CD4-positive, alpha-beta T cell (primary cell): ENCODE measurements around the gene THPO. TPM values are rescaled to one million over a fixed set of nuclear protein-coding genes. Genes with fewer than 3 reads are reported as not detected.

Experiments
- ATAC-seq: fragments of 200-7000 bp; cut with Tn5 transposase; one replicate; pipeline ENCODE4 v1.10.0; 2022; ENCODE audit warnings: mild to moderate bottlenecking; ENCODE audit not compliant: poor library complexity
- CTCF ChIA-PET: fragments of 350-600 bp; sonication (Branson Sonifier 250); formaldehyde crosslinking; loops from one replicate; lab custom pipeline; 2021; ENCODE audit warnings: antibody characterized with exemption, inconsistent platforms; lab: Charles Lee
- POLR2A ChIA-PET: fragments of 350-600 bp; sonication (Branson Sonifier 250); formaldehyde crosslinking; loops from one replicate; lab custom pipeline; 2021; ENCODE audit warnings: antibody characterized with exemption, inconsistent platforms; lab: Charles Lee
- DNase-seq, 14 experiments: peaks; one replicate each; pipeline ENCODE4 v3.0.0-alpha.2; 2013 to 2020; ENCODE audit warnings: mixed read lengths in 2 of 14
- H3K27ac ChIP-seq, 2 donors: one replicate each; pipeline versions ENCODE4 v1.5.1 to v1.7.0; 2013; ENCODE audit warnings: low read length in 2 of 2, low read depth in 1 of 2, mild to moderate bottlenecking in 1 of 2
- H3K27me3 ChIP-seq, 2 experiments: 1 replicate in 1 of 2; 2 replicates in 1 of 2; pipeline versions ENCODE4 v1.6.1 to v1.7.0; 2013; ENCODE audit warnings: low read length in 2 of 2, control low read depth in 1 of 2, mild to moderate bottlenecking in 1 of 2, moderate library complexity in 1 of 2; ENCODE audit not compliant: insufficient read depth in 2 of 2, control insufficient read depth in 1 of 2
- H3K36me3 ChIP-seq: one replicate; pipeline ENCODE4 v1.6.1; 2013; ENCODE audit warnings: low read length, control low read depth; ENCODE audit not compliant: insufficient read depth
- H3K4me1 ChIP-seq: one replicate; pipeline ENCODE4 v1.6.1; 2013; ENCODE audit warnings: low read length, control low read depth; ENCODE audit not compliant: insufficient read depth
- H3K4me3 ChIP-seq: one replicate; pipeline ENCODE4 v1.5.1; 2013; ENCODE audit warnings: mild to moderate bottlenecking, low read length, moderate library complexity
- H3K9me3 ChIP-seq, 2 experiments: 1 replicate in 1 of 2; 2 replicates in 1 of 2; pipeline versions ENCODE4 v1.6.1 to v1.7.0; 2013; ENCODE audit warnings: low read length in 2 of 2, mild to moderate bottlenecking in 2 of 2, control low read depth in 1 of 2, moderate library complexity in 1 of 2; ENCODE audit not compliant: control insufficient read depth in 1 of 2, insufficient read depth in 1 of 2
- H3K27ac Mint-ChIP-seq: one replicate; pipeline ENCODE4 v1.8.0; 2020; ENCODE audit warnings: mixed read lengths
- H3K27me3 Mint-ChIP-seq: one replicate; pipeline ENCODE4 v1.8.0; 2021; ENCODE audit warnings: mixed read lengths
- H3K36me3 Mint-ChIP-seq: one replicate; pipeline ENCODE4 v1.8.0; 2021; ENCODE audit warnings: low read depth, mixed read lengths
- H3K4me1 Mint-ChIP-seq: one replicate; pipeline ENCODE4 v1.8.0; 2021; ENCODE audit warnings: low read depth, mixed read lengths
- H3K4me3 Mint-ChIP-seq: one replicate; pipeline ENCODE4 v1.8.0; 2020; ENCODE audit warnings: mild to moderate bottlenecking, mixed read lengths
- H3K9me3 Mint-ChIP-seq: one replicate; pipeline ENCODE4 v1.8.0; 2020; ENCODE audit warnings: mixed read lengths
- CTCF ChIP-seq: fragments of 200-600 bp; IDR thresholded peaks from one replicate; pipeline ENCODE4 v1.8.0; 2022; ENCODE audit warnings: antibody characterized with exemption, mild to moderate bottlenecking
- intact Hi-C, 2 experiments: fragments of 100-400 bp; cut with DNase I in 1 of 2; cut with micrococcal nuclease in 1 of 2; formaldehyde crosslinking; loops; one replicate each; pipeline versions ENCODE4 v1.15.1 to v1.9.0; 2023 to 2025; cut with DNase I, micrococcal nuclease
- total RNA-seq, 174 experiments: library from RNA in 2 of 174; stranded (reverse) in 2 of 174; gene quantifications; one replicate each; pipeline ENCODE4 v1.2.3 and lab custom pipeline; 2021 to 2026

THPO gene
- total RNA-seq, 2 experiments from 2014 or later: not detected

- H3K27ac Mint-ChIP-seq: no peak overlapping the region
- Histone ChIP-seq H3K9me3 (peaks cover 0 to 8% of the 10 kb centered on the region in 2 experiments), H3K4me3 (no peak overlapping the region), H3K27me3 (peaks cover 40 to 67% of the 10 kb centered on the region in 2 experiments), H3K36me3 (no peaks in the 10 kb centered on the region), H3K27ac (no peak overlapping the region), H3K4me1 (peaks cover 14% of the 10 kb centered on the region)
- no peak for DNase-seq
- H3K4me3 Mint-ChIP-seq: peak overlapping the region; percentile 87
- intact Hi-C loops: no loop called here
- H3K9me3 Mint-ChIP-seq: no peaks in the 10 kb centered on the region
- H3K27me3 Mint-ChIP-seq: peaks cover 64% of the 10 kb centered on the region
- CTCF ChIA-PET: no interaction called here
- ATAC-seq: no peak
- POLR2A ChIA-PET: no interaction called here
- peaks cover 5% of the 10 kb centered on the region for H3K4me1 Mint-ChIP-seq
- no peaks in the 10 kb centered on the region for H3K36me3 Mint-ChIP-seq
- no peak for TF ChIP-seq CTCF
These were observed 797 bp upstream of the THPO start for GRCh38 chr3:184378651-184379357.

GRCh38 chr3:184377374-184377773, 633 bp downstream of the THPO start:
- Histone ChIP-seq H3K27me3 (peaks cover 30 to 55% of the 10 kb centered on the region in 2 experiments), H3K27ac (no peak overlapping the region), H3K36me3 (no peaks in the 10 kb centered on the region), H3K4me1 (peaks cover 14% of the 10 kb centered on the region), H3K9me3 (peaks cover 0 to 8% of the 10 kb centered on the region in 2 experiments), H3K4me3 (no peak overlapping the region)
- CTCF ChIA-PET: no interaction called here
- H3K9me3 Mint-ChIP-seq: no peaks in the 10 kb centered on the region
- no peak for TF ChIP-seq CTCF
- intact Hi-C loops: no loop called here
- H3K27ac Mint-ChIP-seq: no peak overlapping the region
- H3K4me1 Mint-ChIP-seq: peaks cover 5% of the 10 kb centered on the region
- ATAC-seq: no peak
- POLR2A ChIA-PET: interaction anchor here (0.7 kb wide), 1 partner anchor 14 kb away, joined by 3 read pairs; no protein-coding TSS in a partner anchor
- H3K4me3 Mint-ChIP-seq: no peak overlapping the region
- no peak for DNase-seq
- no peaks in the 10 kb centered on the region for H3K36me3 Mint-ChIP-seq
- H3K27me3 Mint-ChIP-seq: peaks cover 53% of the 10 kb centered on the region

GRCh38 chr3:184375747-184376461, 2.1 kb downstream of the THPO start:
- H3K4me3 Mint-ChIP-seq: no peak overlapping the region

More at GRCh38 chr3:184375747-184376461, 2.1 kb downstream of the THPO start:
- Histone ChIP-seq H3K27me3 (peaks cover 16 to 41% of the 10 kb centered on the region in 2 experiments), H3K9me3 (no peaks in the 10 kb centered on the region), H3K36me3 (no peaks in the 10 kb centered on the region), H3K4me1 (peaks cover 8% of the 10 kb centered on the region), H3K4me3 (no peak overlapping the region), H3K27ac (no peak overlapping the region)
- Mint-ChIP-seq H3K4me1 (peaks cover 8% of the 10 kb centered on the region), H3K36me3 (no peaks in the 10 kb centered on the region), H3K9me3 (no peaks in the 10 kb centered on the region), H3K27ac (no peak overlapping the region), H3K27me3 (peaks cover 40% of the 10 kb centered on the region)
- DNase-seq: no peak
- no peak for TF ChIP-seq CTCF
- POLR2A ChIA-PET: no interaction called here
- CTCF ChIA-PET: no interaction called here
- no peak for ATAC-seq
- intact Hi-C loops: no loop called here
